ES-I3 (cell line): ENCODE measurements around the gene AP5Z1.

ENCODE experiments used
- H3K36me3 ChIP-seq: 2 replicates; pipeline ENCODE4 v1.6.1; 2013; ENCODE audit warnings: mild to moderate bottlenecking, low read length, control low read depth, moderate library complexity; ENCODE audit not compliant: insufficient read depth
- H3K4me1 ChIP-seq: 2 replicates; pipeline ENCODE4 v1.6.1; 2013; ENCODE audit warnings: mild to moderate bottlenecking, control low read depth, low read length; ENCODE audit not compliant: insufficient read depth
- H3K9ac ChIP-seq: 2 replicates; pipeline ENCODE4 v1.6.1; 2013; ENCODE audit warnings: low read depth, mild to moderate bottlenecking, low read length, moderate library complexity
- H3K9me3 ChIP-seq: 2 replicates; pipeline ENCODE4 v1.6.1; 2013; ENCODE audit warnings: mild to moderate bottlenecking, low read length, moderate library complexity; ENCODE audit not compliant: control insufficient read depth, insufficient read depth

The AP5Z1 gene

GRCh38 chr7:4754433-4755010 lies 20.9 kb upstream of the AP5Z1 start:
- H3K9ac ChIP-seq: no peak overlapping the region
- no peaks in the 10 kb centered on the region for H3K4me1 ChIP-seq
- H3K9me3 ChIP-seq: no peaks in the 10 kb centered on the region
- H3K36me3 ChIP-seq: no peaks in the 10 kb centered on the region

- Histone ChIP-seq H3K9ac (no peak overlapping the region), H3K4me1 (no peaks in the 10 kb centered on the region), H3K9me3 (no peaks in the 10 kb centered on the region), H3K36me3 (no peaks in the 10 kb centered on the region)
These were observed 20.4 kb upstream of the AP5Z1 start for GRCh38 chr7:4755045-4755444.

- Histone ChIP-seq H3K9ac (no peak overlapping the region), H3K36me3 (no peaks in the 10 kb centered on the region), H3K4me1 (no peaks in the 10 kb centered on the region), H3K9me3 (no peaks in the 10 kb centered on the region)
These were observed 17.3 kb upstream of the AP5Z1 start for GRCh38 chr7:4758111-4758510.

- no peaks in the 10 kb centered on the region for H3K4me1 ChIP-seq
- no peaks in the 10 kb centered on the region for H3K9me3 ChIP-seq
- no peaks in the 10 kb centered on the region for H3K36me3 ChIP-seq
- no peak overlapping the region for H3K9ac ChIP-seq
These were observed 16.6 kb upstream of the AP5Z1 start for GRCh38 chr7:4758791-4759190.

GRCh38 chr7:4759211-4759610 lies 16.2 kb upstream of the AP5Z1 start:
- no peak overlapping the region for H3K9ac ChIP-seq
- no peaks in the 10 kb centered on the region for H3K36me3 ChIP-seq
- H3K4me1 ChIP-seq: no peaks in the 10 kb centered on the region
- H3K9me3 ChIP-seq: no peaks in the 10 kb centered on the region

- H3K9ac ChIP-seq: no peak overlapping the region
- H3K36me3 ChIP-seq: no peaks in the 10 kb centered on the region
- no peaks in the 10 kb centered on the region for H3K4me1 ChIP-seq
- no peaks in the 10 kb centered on the region for H3K9me3 ChIP-seq
These were observed 14.5 kb upstream of the AP5Z1 start for GRCh38 chr7:4760952-4761351.

- Histone ChIP-seq H3K9me3 (no peaks in the 10 kb centered on the region), H3K36me3 (no peaks in the 10 kb centered on the region), H3K4me1 (no peaks in the 10 kb centered on the region), H3K9ac (no peak overlapping the region)
These were observed 13.0 kb upstream of the AP5Z1 start for GRCh38 chr7:4762121-4763055.

GRCh38 chr7:4763091-4763793 lies 12.2 kb upstream of the AP5Z1 start:
- Histone ChIP-seq H3K9ac (no peak overlapping the region), H3K4me1 (no peaks in the 10 kb centered on the region), H3K36me3 (no peaks in the 10 kb centered on the region), H3K9me3 (no peaks in the 10 kb centered on the region)

- Histone ChIP-seq H3K9me3 (no peaks in the 10 kb centered on the region), H3K4me1 (no peaks in the 10 kb centered on the region), H3K9ac (no peak overlapping the region), H3K36me3 (no peaks in the 10 kb centered on the region; the same call in 1 of the 2 replicates)
These were observed 11.6 kb upstream of the AP5Z1 start for GRCh38 chr7:4763794-4764185.

- Histone ChIP-seq H3K4me1 (no peaks in the 10 kb centered on the region), H3K36me3 (no peaks in the 10 kb centered on the region; the same call in 1 of the 2 replicates), H3K9me3 (no peaks in the 10 kb centered on the region), H3K9ac (no peak overlapping the region)
These were observed 10.9 kb upstream of the AP5Z1 start for GRCh38 chr7:4764402-4765007.

- no peaks in the 10 kb centered on the region for H3K4me1 ChIP-seq
- H3K9me3 ChIP-seq: no peaks in the 10 kb centered on the region
- no peaks in the 10 kb centered on the region; the same call in 1 of the 2 replicates for H3K36me3 ChIP-seq
- H3K9ac ChIP-seq: no peak overlapping the region
These were observed 9.5 kb upstream of the AP5Z1 start for GRCh38 chr7:4765776-4766490.

- Histone ChIP-seq H3K9ac (no peak overlapping the region), H3K4me1 (no peaks in the 10 kb centered on the region), H3K36me3 (no peaks in the 10 kb centered on the region; the same call in 1 of the 2 replicates), H3K9me3 (no peaks in the 10 kb centered on the region)
These were observed 8.5 kb upstream of the AP5Z1 start for GRCh38 chr7:4766666-4767519.
